ENCODE results near the gene APOBEC3F. TPM values are rescaled to one million over a fixed set of nuclear protein-coding genes. Genes with fewer than 3 reads are reported as not detected.
"Not testable (repeated sequence)": the region's sequence is repeated elsewhere in the genome, so short reads cannot be mapped to it uniquely, and the experiment has no call there.

The APOBEC3F gene
- total RNA-seq, 1 donor, result 4.3 TPM

DNA sequence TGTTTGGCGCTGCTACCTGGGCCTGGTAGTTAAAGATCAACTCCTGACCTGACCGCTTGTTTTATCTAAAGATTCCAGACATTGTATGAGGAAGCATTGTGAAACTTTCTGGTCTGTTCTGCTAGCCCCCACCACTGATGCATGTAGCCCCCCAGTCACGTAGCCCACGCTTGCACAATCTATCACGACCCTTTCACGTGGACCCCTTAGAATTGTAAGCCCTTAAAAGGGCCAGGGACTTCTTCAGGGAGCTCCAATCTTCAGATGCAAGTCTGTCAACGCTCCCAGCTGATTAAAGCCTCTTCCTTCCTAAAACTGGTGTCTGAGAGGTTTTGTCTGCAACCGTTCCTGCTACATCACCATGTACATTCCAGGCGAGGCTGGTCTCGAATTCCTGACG is 15.0 kb downstream of the APOBEC3F start:
- H3K4me3 ChIP-seq (ENCODE audit: low read depth, low read length), result no peak overlapping the region
- TF ChIP-seq, protein P1, sequence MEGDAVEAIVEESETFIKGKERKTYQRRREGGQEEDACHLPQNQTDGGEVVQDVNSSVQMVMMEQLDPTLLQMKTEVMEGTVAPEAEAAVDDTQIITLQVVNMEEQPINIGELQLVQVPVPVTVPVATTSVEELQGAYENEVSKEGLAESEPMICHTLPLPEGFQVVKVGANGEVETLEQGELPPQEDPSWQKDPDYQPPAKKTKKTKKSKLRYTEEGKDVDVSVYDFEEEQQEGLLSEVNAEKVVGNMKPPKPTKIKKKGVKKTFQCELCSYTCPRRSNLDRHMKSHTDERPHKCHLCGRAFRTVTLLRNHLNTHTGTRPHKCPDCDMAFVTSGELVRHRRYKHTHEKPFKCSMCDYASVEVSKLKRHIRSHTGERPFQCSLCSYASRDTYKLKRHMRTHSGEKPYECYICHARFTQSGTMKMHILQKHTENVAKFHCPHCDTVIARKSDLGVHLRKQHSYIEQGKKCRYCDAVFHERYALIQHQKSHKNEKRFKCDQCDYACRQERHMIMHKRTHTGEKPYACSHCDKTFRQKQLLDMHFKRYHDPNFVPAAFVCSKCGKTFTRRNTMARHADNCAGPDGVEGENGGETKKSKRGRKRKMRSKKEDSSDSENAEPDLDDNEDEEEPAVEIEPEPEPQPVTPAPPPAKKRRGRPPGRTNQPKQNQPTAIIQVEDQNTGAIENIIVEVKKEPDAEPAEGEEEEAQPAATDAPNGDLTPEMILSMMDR (IDR thresholded peaks at IDR 0.05; ENCODE audit: insufficient read depth, low read length), result no peak
- DNase-seq (ENCODE audit: low read depth), result no peak

GRCh38 chr22:39061290-39061689 is 20.6 kb downstream of the APOBEC3F start:
- not testable (repeated sequence) for H3K4me3 ChIP-seq (ENCODE audit: low read depth, low read length); DNase-seq (ENCODE audit: low read depth)

GRCh38 chr22:39061951-39062350 is 21.3 kb downstream of the APOBEC3F start:
- not testable (repeated sequence) for DNase-seq (ENCODE audit: low read depth); H3K4me3 ChIP-seq (ENCODE audit: low read depth, low read length)

GRCh38 chr22:39063904-39064303 is 23.2 kb downstream of the APOBEC3F start:
- not testable (repeated sequence) for H3K4me3 ChIP-seq (ENCODE audit: low read depth, low read length); DNase-seq (ENCODE audit: low read depth)

DNA sequence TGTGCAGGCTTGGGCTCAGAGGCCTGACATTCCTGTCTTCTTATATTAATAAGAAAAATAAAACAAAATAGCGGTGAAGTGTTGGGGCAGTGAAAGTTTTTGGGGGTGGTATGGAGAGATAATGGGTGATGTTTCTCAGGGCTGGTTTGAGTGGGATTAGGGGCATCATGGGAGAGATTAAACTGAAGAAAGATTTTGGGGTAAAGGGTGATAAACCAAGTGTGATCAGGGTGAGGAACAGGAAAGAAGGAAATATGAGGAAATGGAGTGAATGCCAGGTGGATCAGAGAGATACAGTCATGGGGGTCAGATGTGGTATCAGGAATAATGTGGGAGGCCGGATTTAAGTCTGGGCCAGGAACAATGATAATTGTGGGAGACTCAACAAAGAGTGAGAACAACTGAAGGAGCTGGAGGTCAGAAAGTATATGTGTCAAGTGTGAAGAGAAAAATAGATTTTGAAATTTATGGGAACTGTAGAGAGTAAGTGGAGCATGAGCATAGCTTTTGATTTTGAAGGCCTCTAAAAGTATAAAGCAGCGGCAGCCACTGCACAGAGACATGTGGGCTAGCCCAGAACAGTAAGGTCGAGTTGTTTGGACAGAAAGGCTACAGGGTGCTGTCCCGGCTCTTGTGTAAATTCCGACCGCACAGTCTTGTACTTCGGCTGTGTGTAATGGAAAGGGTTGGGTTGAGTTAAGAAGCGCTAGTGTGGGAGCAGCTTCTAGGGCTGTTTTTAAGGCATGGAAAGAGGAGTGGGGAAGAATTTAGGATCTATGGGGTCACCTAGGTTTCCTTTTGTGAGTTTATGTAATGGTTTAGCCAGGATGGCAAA is 26.0 kb downstream of the APOBEC3F start:
- not testable (repeated sequence) for DNase-seq (ENCODE audit: low read depth); H3K4me3 ChIP-seq (ENCODE audit: low read depth, low read length)

DNA sequence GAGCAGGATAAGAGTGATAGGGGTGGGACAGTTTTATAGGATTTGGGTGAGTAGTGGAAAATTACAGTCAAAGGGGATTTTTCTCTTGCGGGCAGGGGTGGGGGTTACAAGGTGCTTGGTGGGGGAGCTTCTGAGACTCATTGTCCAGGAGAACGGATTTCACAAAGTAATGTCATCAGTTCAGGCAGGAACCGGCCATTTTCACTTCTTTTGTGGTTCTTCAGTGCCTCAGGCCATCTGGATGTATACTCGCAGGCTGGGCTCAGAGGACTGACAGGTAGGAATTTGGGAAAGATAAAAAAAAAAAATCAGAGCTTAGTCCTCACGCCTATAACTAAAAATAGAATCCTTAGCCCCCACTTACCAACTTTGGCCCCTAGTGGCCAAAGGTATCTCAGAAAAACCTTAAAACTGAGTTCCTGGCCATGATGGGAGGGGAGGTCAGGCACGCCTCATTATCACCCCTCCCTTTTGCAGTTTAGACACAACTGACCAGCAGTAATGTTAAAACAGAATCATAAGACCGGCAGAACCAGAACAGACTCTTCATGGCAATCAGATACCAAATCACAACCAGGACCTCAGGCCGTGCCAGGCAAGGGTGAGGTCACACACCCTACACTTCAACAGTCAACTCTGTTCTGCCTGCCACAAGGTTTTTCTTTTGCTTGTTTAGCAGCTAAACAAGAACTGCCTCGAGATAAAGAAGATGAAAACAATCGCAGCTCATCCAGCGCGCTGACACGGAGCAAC is 27.5 kb downstream of the APOBEC3F start:
- DNase-seq (ENCODE audit: low read depth), result no peak
- no peak overlapping the region for H3K4me3 ChIP-seq (ENCODE audit: low read depth, low read length)
- TF ChIP-seq, protein P1 (IDR thresholded peaks at IDR 0.05; ENCODE audit: insufficient read depth, low read length), result no peak

DNA sequence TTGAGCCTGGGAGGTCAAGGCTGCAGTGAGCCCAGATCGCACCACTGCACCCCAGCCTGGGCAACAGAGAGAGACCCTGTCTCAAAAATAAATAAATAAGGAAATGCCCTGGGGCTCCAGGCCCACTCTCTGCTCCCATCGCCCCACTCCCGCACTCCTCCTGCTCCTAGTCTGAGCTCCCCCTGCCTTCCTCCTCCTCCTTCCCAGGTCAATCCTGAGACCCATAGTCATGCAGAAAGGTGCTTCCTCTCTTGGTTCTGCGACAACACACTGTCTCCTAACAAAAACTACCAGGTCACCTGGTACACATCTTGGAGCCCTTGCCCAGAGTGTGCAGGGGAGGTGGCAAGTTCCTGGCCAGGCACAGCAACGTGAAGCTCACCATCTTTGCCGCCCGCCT is 29.5 kb downstream of the APOBEC3F start:
- no peak overlapping the region for H3K4me3 ChIP-seq (ENCODE audit: low read depth, low read length)
- TF ChIP-seq, protein P1 (IDR thresholded peaks at IDR 0.05; ENCODE audit: insufficient read depth, low read length), result no peak
- no peak for DNase-seq (ENCODE audit: low read depth)

DNA sequence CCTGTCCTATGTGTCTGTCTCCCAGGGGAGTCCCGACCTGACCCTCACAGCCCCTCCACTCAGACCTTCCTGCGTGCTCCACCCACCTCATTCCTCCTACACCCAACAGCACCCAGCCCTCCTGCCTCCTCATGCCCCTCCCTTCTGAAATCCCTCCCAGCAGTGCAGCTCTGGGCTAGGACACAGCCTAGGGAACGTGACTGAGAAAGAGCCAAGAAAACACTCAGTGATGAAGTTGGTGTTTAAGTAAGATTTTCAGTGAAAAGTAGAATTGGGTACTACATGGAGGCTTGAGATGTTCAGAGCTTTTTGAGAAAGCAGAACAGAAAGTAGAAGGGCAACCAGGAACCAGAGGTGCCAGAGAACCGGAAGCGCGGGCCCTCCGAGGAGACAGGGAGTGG is 31.9 kb downstream of the APOBEC3F start:
- not testable (repeated sequence) for DNase-seq (ENCODE audit: low read depth); H3K4me3 ChIP-seq (ENCODE audit: low read depth, low read length)

- no peak for DNase-seq (ENCODE audit: low read depth)
- no peak overlapping the region for H3K4me3 ChIP-seq (ENCODE audit: low read depth, low read length)
- TF ChIP-seq, protein P1 (IDR thresholded peaks at IDR 0.05; ENCODE audit: insufficient read depth, low read length), result no peak
Measured at GRCh38 chr22:39073981-39074380, 33.3 kb downstream of the APOBEC3F start.

DNA sequence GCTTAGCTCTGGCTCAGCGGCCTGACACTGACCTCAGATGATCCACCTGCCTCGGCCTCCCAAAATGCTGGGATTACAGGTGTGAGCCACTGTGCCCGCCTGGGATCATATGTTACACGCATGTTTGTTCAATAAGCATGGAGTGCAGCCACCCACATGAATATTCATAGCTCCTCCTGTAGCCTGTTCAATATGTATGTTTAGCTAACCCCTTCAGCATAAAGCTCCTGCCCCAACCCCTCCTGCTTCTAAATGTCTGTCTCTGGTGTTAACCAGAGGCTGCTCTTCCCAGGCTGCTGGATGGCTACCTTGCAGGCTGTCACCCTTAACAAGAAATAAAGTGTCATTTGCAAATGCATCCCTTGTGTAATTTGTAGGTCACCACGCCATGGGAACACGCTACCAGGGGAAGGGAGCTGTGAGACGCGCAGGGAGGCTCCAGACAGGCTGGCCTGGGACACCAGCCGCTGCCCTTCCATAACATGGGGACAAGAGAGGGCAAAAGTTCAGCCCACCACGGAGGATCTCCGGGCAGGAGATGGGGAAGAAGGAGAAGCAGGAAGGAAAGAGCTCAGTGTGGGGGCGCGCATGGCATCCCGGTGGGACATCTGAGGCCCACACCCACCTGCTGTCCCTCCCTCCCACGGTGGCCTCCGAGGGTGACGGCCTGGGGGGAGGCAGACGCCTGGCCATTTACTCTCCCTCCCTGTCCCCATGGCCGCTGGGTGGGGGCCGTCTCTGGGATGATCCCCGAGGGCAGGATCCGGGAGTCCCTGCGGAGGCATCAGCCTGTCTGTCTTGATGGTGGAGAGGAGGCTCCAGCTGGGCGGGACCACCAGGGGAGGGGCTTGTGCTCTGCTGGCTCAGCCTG is 35.7 kb downstream of the APOBEC3F start:
- not testable (repeated sequence) for DNase-seq (ENCODE audit: low read depth)
- H3K4me3 ChIP-seq (ENCODE audit: low read depth, low read length), result peak overlapping the region; percentile 33

- peak; percentile 64 for DNase-seq (ENCODE audit: low read depth)
- peak within 1 kb of the TSS; percentile 65 for H3K4me3 ChIP-seq (ENCODE audit: low read depth, low read length)
Measured at GRCh38 chr22:39077026-39077840, 36.6 kb downstream of the APOBEC3F start, which contains the start of gene APOBEC3G. Gene APOBEC3G, plus strand, starts transcription at chr22:39077275. Its CDS starts 87 bp downstream, at chr22:39077362.

DNA sequence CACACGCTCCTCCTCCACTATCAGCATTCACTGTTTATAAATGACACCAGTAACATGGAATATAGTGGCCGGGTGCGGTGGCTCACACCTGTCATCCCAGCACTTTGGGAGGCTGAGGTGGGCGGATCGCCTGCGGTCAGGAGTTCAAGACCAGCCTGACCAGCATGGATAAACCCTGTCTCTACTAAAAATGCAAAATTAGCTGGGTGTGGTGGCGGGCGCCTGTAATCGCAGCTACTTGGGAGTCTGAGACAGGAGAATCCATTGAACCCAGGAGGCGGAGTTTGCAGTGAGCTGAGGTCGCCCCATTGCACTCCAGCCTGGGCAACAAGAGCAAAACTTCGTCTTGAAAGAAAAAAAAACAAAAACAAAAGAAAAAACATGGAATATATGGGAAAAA is 37.2 kb downstream of the APOBEC3F start:
- not testable (repeated sequence) for DNase-seq (ENCODE audit: low read depth)
- peak overlapping the region; percentile 65 for H3K4me3 ChIP-seq (ENCODE audit: low read depth, low read length)
